SK-N-SH (cell line): ENCODE measurements around the gene STIM2. TPM values are rescaled to one million over a fixed set of nuclear protein-coding genes. Genes with fewer than 3 reads are reported as not detected.

ENCODE experiments used
- CTCF ChIA-PET: fragments of 300-600, 350-600 bp; formaldehyde crosslinking; extraction: SDS; loops from one replicate; lab custom pipeline; 2021; lab: Yijun Ruan, JAX
- POLR2A ChIA-PET: fragments of 350-600 bp; sonication (Branson Sonifier 250); formaldehyde crosslinking; extraction: SDS; loops from one replicate; lab custom pipeline; 2020; ENCODE audit warnings: antibody characterized with exemption, inconsistent platforms; lab: Yijun Ruan, JAX
- DNase-seq: peaks from one replicate; pipeline ENCODE4 v3.0.0; 2012
- H2AFZ ChIP-seq: fragments of 200-600 bp; sonication (generic); 2 replicates; pipeline ENCODE4 v1.8.1; 2016; ENCODE audit warnings: antibody characterized with exemption, mild to moderate bottlenecking, low read depth
- H3F3A ChIP-seq: fragments of 200-600 bp; sonication (generic); replicated peaks from 2 replicates; pipeline ENCODE3; 2016; ENCODE audit warnings: antibody characterized with exemption, mild to moderate bottlenecking; ENCODE audit not compliant: insufficient read depth
- H3K27ac ChIP-seq, 2 experiments: fragments of 200-500 bp in 1 of 2; fragments of 200-600 bp in 1 of 2; sonication (Bioruptor generic) in 1 of 2; sonication (generic), shearing (Covaris generic) in 1 of 2; 2 replicates each; pipeline versions ENCODE4 v1.5.1 to v1.6.1; 2014 to 2016; ENCODE audit warnings: low read depth in 2 of 2, inconsistent platforms in 1 of 2, low read length in 1 of 2, mild to moderate bottlenecking in 1 of 2, mixed read lengths in 1 of 2
- H3K27me3 ChIP-seq: fragments of 200-600 bp; sonication (generic), shearing (Covaris generic); 2 replicates; pipeline ENCODE4 v1.6.1; 2016; ENCODE audit warnings: mixed run types; ENCODE audit not compliant: insufficient read depth
- H3K36me3 ChIP-seq, 2 experiments: fragments of 200-500 bp in 1 of 2; fragments of 200-600 bp in 1 of 2; sonication (Bioruptor generic) in 1 of 2; sonication (generic) in 1 of 2; replicated peaks in 1 of 2; 2 replicates each; pipeline versions ENCODE3 to v1.5.1; 2014 to 2016; ENCODE audit warnings: low read length in 1 of 2, mild to moderate bottlenecking in 1 of 2; ENCODE audit not compliant: insufficient read depth in 2 of 2, control insufficient read depth in 1 of 2
- H3K4me1 ChIP-seq, 2 experiments: fragments of 200-500 bp in 1 of 2; fragments of 200-600 bp in 1 of 2; sonication (Bioruptor generic) in 1 of 2; sonication (generic), shearing (Covaris generic) in 1 of 2; 2 replicates each; pipeline versions ENCODE4 v1.5.1 to v1.6.1; 2014 to 2016; ENCODE audit warnings: low read depth in 1 of 2, low read length in 1 of 2, mixed run types in 1 of 2; ENCODE audit not compliant: insufficient read depth in 2 of 2, control insufficient read depth in 1 of 2
- H3K4me2 ChIP-seq: fragments of 200-600 bp; sonication (generic), shearing (Covaris generic); 2 replicates; pipeline ENCODE4 v1.6.1; 2017; ENCODE audit warnings: mixed run types
- H3K4me3 ChIP-seq, 2 experiments: fragments of 200-500 bp in 1 of 2; fragments of 200-600 bp in 1 of 2; sonication (Bioruptor generic) in 1 of 2; sonication (generic), shearing (Covaris generic) in 1 of 2; 2 replicates each; pipeline versions ENCODE4 v1.5.1 to v1.8.1; 2014 to 2016; ENCODE audit warnings: low read depth in 2 of 2, inconsistent platforms in 1 of 2, low read length in 1 of 2, mild to moderate bottlenecking in 1 of 2, mixed read lengths in 1 of 2, moderate library complexity in 1 of 2
- H3K79me2 ChIP-seq: fragments of 200-600 bp; sonication (generic); 2 replicates; pipeline ENCODE4 v1.8.1; 2017; ENCODE audit warnings: mild to moderate bottlenecking; ENCODE audit not compliant: insufficient read depth
- H3K9ac ChIP-seq: fragments of 200-600 bp; sonication (generic); 2 replicates; pipeline ENCODE4 v1.6.1; 2017; ENCODE audit warnings: mixed run types
- H3K9me2 ChIP-seq: fragments of 200-600 bp; sonication (generic); 2 replicates; pipeline ENCODE4 v1.6.1; 2017; ENCODE audit warnings: mixed run types
- H3K9me3 ChIP-seq: fragments of 200-600 bp; sonication (generic); 2 replicates; pipeline ENCODE4 v1.6.1; 2017; ENCODE audit warnings: mixed run types, mild to moderate bottlenecking, moderate library complexity
- H4K20me1 ChIP-seq: fragments of 200-600 bp; sonication (generic); 2 replicates; pipeline ENCODE4 v1.6.1; 2017; ENCODE audit warnings: mild to moderate bottlenecking, mixed run types; ENCODE audit not compliant: insufficient read depth
- CHD2 ChIP-seq: fragments of 150-350 bp; IDR thresholded peaks from 2 replicates; pipeline ENCODE4 v1.6.1; 2018; ENCODE audit warnings: low read length; ENCODE audit not compliant: partially characterized antibody
- CTCF ChIP-seq: fragments of 200-600 bp; sonication (generic); IDR thresholded peaks from 2 replicates; pipeline ENCODE4 v1.6.1; 2017; ENCODE audit warnings: antibody characterized with exemption, mild to moderate bottlenecking, moderate library complexity
- ELF1 ChIP-seq: IDR thresholded peaks from 2 replicates; pipeline ENCODE4 v1.4.0; 2012
- EZH2phosphoT487 ChIP-seq: fragments of 200-600 bp; sonication (generic); IDR thresholded peaks from 2 replicates; pipeline ENCODE4 v1.6.1; 2017; ENCODE audit warnings: low read depth, mixed run types, mild to moderate bottlenecking, antibody characterized with exemption, moderate library complexity, borderline replicate concordance
- FOXJ3 ChIP-seq: sonication (generic); formaldehyde crosslinking; IDR thresholded peaks from 2 replicates; pipeline ENCODE4 v1.5.1; 2020; ENCODE audit warnings: mild to moderate bottlenecking, missing genetic modification reagents
- MEF2A ChIP-seq: IDR thresholded peaks from 2 replicates; pipeline ENCODE4 v1.4.0; 2012; ENCODE audit warnings: low read depth, borderline replicate concordance
- NFIC ChIP-seq: IDR thresholded peaks from 2 replicates; pipeline ENCODE4 v1.4.0; 2012; ENCODE audit warnings: borderline replicate concordance
- NRF1 ChIP-seq: IDR thresholded peaks from 2 replicates; pipeline ENCODE4 v1.6.1; 2012; ENCODE audit warnings: low read depth, mild to moderate bottlenecking, low read length
- RAD21 ChIP-seq: IDR thresholded peaks from 2 replicates; pipeline ENCODE4 v1.6.1; 2012; ENCODE audit warnings: mild to moderate bottlenecking, low read length
- RXRA ChIP-seq: IDR thresholded peaks from 2 replicates; pipeline ENCODE4 v1.4.0; 2012; ENCODE audit warnings: low read depth, mild to moderate bottlenecking, borderline replicate concordance
- SIN3A ChIP-seq: IDR thresholded peaks from 2 replicates; pipeline ENCODE4 v1.6.1; 2012; ENCODE audit warnings: low read depth, mild to moderate bottlenecking, low read length, moderate library complexity, borderline replicate concordance
- TAF1 ChIP-seq: IDR thresholded peaks from 2 replicates; pipeline ENCODE4 v1.6.1; 2012; ENCODE audit warnings: low read depth, mild to moderate bottlenecking, low read length, moderate library complexity, borderline replicate concordance
- TCF12 ChIP-seq: IDR thresholded peaks from 2 replicates; pipeline ENCODE4 v1.4.0; 2012
- USF1 ChIP-seq: IDR thresholded peaks from 2 replicates; pipeline ENCODE4 v1.4.0; 2012; ENCODE audit warnings: low read depth, borderline replicate concordance
- YY1 ChIP-seq: IDR thresholded peaks from 2 replicates; pipeline ENCODE4 v1.4.0; 2012; ENCODE audit warnings: low read depth, mild to moderate bottlenecking
- whole genome bisulfite sequencing: methylation state at CpG from one replicate; pipeline ENCODE4 v1.1.6; 2017; ENCODE audit warnings: low lambda C conversion rate; 5-methylcytosine and 5-hydroxymethylcytosine counted together
- polyA plus RNA-seq, 3 experiments: library from polyadenylated mRNA; depleted of rRNA; stranded (reverse); fragments of >200 nt; gene quantifications; 2 replicates each; pipeline ENCODE4 v1.2.3, GENCODE V29; 2012

Gene STIM2
- polyA plus RNA-seq, 1 of the 3 experiments (the other 2 are of a cell fraction), result 14.7 TPM

GRCh38 chr4:26829018-26829417, 31.6 kb upstream of the STIM2 start:
- DNase-seq, result no peak
- Histone ChIP-seq H3K4me1 (no peaks in the 10 kb centered on the region; a peak in 1 of 4 replicates), H3K27ac (no peak overlapping the region), H3K9me2 (no peaks in the 10 kb centered on the region), H2AFZ (no peak overlapping the region), H3K79me2 (no peaks in the 10 kb centered on the region), H3K9me3 (no peaks in the 10 kb centered on the region), H3K4me3 (no peak overlapping the region), H3K27me3 (no peaks in the 10 kb centered on the region), H3K4me2 (no peak overlapping the region), H3F3A (no peaks in the 10 kb centered on the region), H3K9ac (no peak overlapping the region), H3K36me3 (no peaks in the 10 kb centered on the region), H4K20me1 (no peaks in the 10 kb centered on the region)
- ChIA-PET CTCF (interaction anchor here (1.0 to 1.6 kb wide), 4 partner anchors 30 to 220 kb away, joined by 3 read pairs; no protein-coding TSS in a partner anchor), POLR2A (interaction anchor here (1.0 kb wide), 1 partner anchor 29 kb away, joined by 3 read pairs; no protein-coding TSS in a partner anchor)
- TF ChIP-seq RXRA, result no peak
- 90% methylated on average over 4 of the region's 4 CpGs for WGBS

- POLR2A ChIA-PET, result no interaction called here
- CTCF ChIA-PET, result interaction anchor here (1.6 kb wide), 1 partner anchor 111 kb away, joined by 3 read pairs; no protein-coding TSS in a partner anchor
- no peak overlapping the region for H3K9ac ChIP-seq
These were observed 30.6 kb upstream of the STIM2 start for GRCh38 chr4:26830033-26830432.

DNA sequence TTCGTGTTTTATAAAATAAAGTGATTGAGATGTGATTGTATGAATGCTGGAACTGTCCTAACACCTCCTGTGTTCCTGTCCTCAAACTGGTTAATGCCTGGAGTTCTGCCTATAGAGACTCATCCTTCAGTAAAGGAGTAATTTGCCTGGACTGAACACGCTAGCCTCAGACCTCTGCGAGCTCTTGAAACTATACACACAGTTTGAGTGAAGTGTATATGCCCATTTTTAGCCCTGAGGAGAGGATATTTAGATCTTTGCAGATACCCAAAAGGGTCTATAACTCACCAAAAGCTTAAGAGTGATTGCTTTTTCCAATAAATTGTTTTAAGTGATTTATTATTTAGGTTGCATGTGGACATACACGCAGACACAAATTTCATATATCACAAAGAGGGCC, 29.9 kb upstream of the STIM2 start:
- ChIA-PET POLR2A (no interaction called here), CTCF (no interaction called here)
- H3K36me3 ChIP-seq, result no peaks in the 10 kb centered on the region
- no peaks in the 10 kb centered on the region for H4K20me1 ChIP-seq
- no peak for DNase-seq
- H3K4me3 ChIP-seq, result no peak overlapping the region
- TF ChIP-seq NFIC, result no peak
- TF ChIP-seq MEF2A, result no peak
- no peak for TF ChIP-seq FOXJ3
- TF ChIP-seq CTCF, result no peak
- no peak for TF ChIP-seq SIN3A
- H3K9me2 ChIP-seq, result no peaks in the 10 kb centered on the region
- H3K9me3 ChIP-seq, result no peaks in the 10 kb centered on the region
- no peak overlapping the region for H2AFZ ChIP-seq
- no peaks in the 10 kb centered on the region for H3F3A ChIP-seq
- WGBS, result 73% methylated on average over 4 of the region's 4 CpGs
- no peaks in the 10 kb centered on the region for H3K79me2 ChIP-seq
- H3K4me2 ChIP-seq, result no peak overlapping the region
- no peaks in the 10 kb centered on the region; a peak in 1 of 4 replicates for H3K4me1 ChIP-seq
- H3K27me3 ChIP-seq, result no peaks in the 10 kb centered on the region
- H3K27ac ChIP-seq, result no peak overlapping the region
- no peak overlapping the region for H3K9ac ChIP-seq

More at GRCh38 chr4:26830033-26830432, 30.6 kb upstream of the STIM2 start:
- Histone ChIP-seq H3K9me2 (no peaks in the 10 kb centered on the region), H4K20me1 (no peaks in the 10 kb centered on the region), H3K79me2 (no peaks in the 10 kb centered on the region), H2AFZ (no peak overlapping the region), H3F3A (no peaks in the 10 kb centered on the region), H3K9me3 (no peaks in the 10 kb centered on the region), H3K36me3 (no peaks in the 10 kb centered on the region), H3K27me3 (no peaks in the 10 kb centered on the region), H3K4me3 (no peak overlapping the region)
- TF ChIP-seq NRF1 (no peak), ELF1 (no peak), EZH2phosphoT487 (no peak), RAD21 (no peak), YY1 (no peak), NFIC (no peak), CHD2 (no peak), TCF12 (no peak), USF1 (no peak), FOXJ3 (no peak), SIN3A (no peak), TAF1 (no peak)
- TF ChIP-seq, all 33 proteins: peak for 0
- Histone ChIP-seq H3K4me1 (no peaks in the 10 kb centered on the region; a peak in 1 of 4 replicates), H3K27ac (no peak overlapping the region), H3K4me2 (no peak overlapping the region)
- no peak for DNase-seq
- WGBS, result 100% methylated on average over 1 of the region's 2 CpGs
